WTC11 (cell line): Measurements from ENCODE around the gene RNF149. TPM values are rescaled to one million over a fixed set of nuclear protein-coding genes. Genes with fewer than 3 reads are reported as not detected.

ENCODE experiments used
- ATAC-seq: fragments of 200-7000 bp; cut with Tn5 transposase; 2 replicates; pipeline ENCODE4 v1.10.0; 2021; ENCODE audit warnings: mild to moderate bottlenecking, moderate library complexity
- CTCF ChIA-PET: fragments of 300-600 bp; sonication (Branson Sonifier 250); formaldehyde crosslinking; loops from one replicate; lab custom pipeline; 2021; ENCODE audit warnings: antibody characterized with exemption; lab: Charles Lee
- POLR2A ChIA-PET: fragments of 350-600 bp; sonication (Branson Sonifier 250); formaldehyde crosslinking; loops from one replicate; lab custom pipeline; 2021; ENCODE audit warnings: antibody characterized with exemption; lab: Charles Lee
- DNase-seq: peaks from one replicate; pipeline ENCODE4 v3.0.0; 2021; ENCODE audit warnings: low spot score
- H3K27ac Mint-ChIP-seq: 2 replicates; pipeline ENCODE4 v1.8.0; 2021; ENCODE audit warnings: mixed read lengths
- H3K27me3 Mint-ChIP-seq: 2 replicates; pipeline ENCODE4 v1.8.0; 2021; ENCODE audit warnings: low read depth, mild to moderate bottlenecking, moderate library complexity, mixed read lengths
- H3K36me3 Mint-ChIP-seq: 2 replicates; pipeline ENCODE4 v1.8.0; 2021; ENCODE audit warnings: mixed read lengths
- H3K4me1 Mint-ChIP-seq: 2 replicates; pipeline ENCODE4 v1.8.0; 2022; ENCODE audit warnings: mixed read lengths
- H3K4me3 Mint-ChIP-seq: 2 replicates; pipeline ENCODE4 v1.8.0; 2021; ENCODE audit warnings: mild to moderate bottlenecking, moderate library complexity, mixed read lengths
- H3K9me3 Mint-ChIP-seq: 2 replicates; pipeline ENCODE4 v1.8.0; 2021; ENCODE audit warnings: mixed read lengths
- CBFB ChIP-seq: sonication (generic); formaldehyde crosslinking; IDR thresholded peaks from 2 replicates; pipeline ENCODE4 v1.8.1; 2022; ENCODE audit warnings: mild to moderate bottlenecking, low read depth, missing genetic modification reagents
- EMX1 ChIP-seq: fragments of 250-450 bp; sonication (Bioruptor Pico); IDR thresholded peaks from 2 replicates; pipeline ENCODE4 v1.8.0; 2021; ENCODE audit warnings: mild to moderate bottlenecking
- ESRRA ChIP-seq: sonication (generic); formaldehyde crosslinking; IDR thresholded peaks from 2 replicates; pipeline ENCODE4 v1.8.1; 2022; ENCODE audit warnings: mild to moderate bottlenecking, missing genetic modification reagents, borderline replicate concordance
- GABPB1 ChIP-seq: sonication (generic); formaldehyde crosslinking; IDR thresholded peaks from 2 replicates; pipeline ENCODE4 v1.8.1; 2023; ENCODE audit warnings: mild to moderate bottlenecking, missing genetic modification reagents
- GTF2I ChIP-seq: fragments of 250-450 bp; sonication (Bioruptor Pico); conservative IDR thresholded peaks from 2 replicates; pipeline ENCODE4 v1.4.0; 2021; ENCODE audit warnings: mild to moderate bottlenecking
- HMGA2 ChIP-seq: fragments of 250-450 bp; sonication (Bioruptor Pico); IDR thresholded peaks from 2 replicates; pipeline ENCODE4 v1.4.0; 2021; ENCODE audit warnings: mild to moderate bottlenecking, moderate library complexity
- JAZF1 ChIP-seq: fragments of 250-450 bp; sonication (Bioruptor Pico); IDR thresholded peaks from 2 replicates; pipeline ENCODE4 v1.9.0; 2021; ENCODE audit warnings: moderate library complexity, mild to moderate bottlenecking, inconsistent platforms
- KAT7 ChIP-seq: sonication (generic); formaldehyde crosslinking; IDR thresholded peaks from 2 replicates; pipeline ENCODE4 v1.8.1; 2023; ENCODE audit warnings: missing genetic modification reagents, mild to moderate bottlenecking, borderline replicate concordance
- NFATC4 ChIP-seq: fragments of 250-450 bp; sonication (Bioruptor Pico); IDR thresholded peaks from 2 replicates; pipeline ENCODE4 v1.9.0; 2021; ENCODE audit warnings: mild to moderate bottlenecking
- OVOL2 ChIP-seq: fragments of 250-450 bp; sonication (Bioruptor Pico); IDR thresholded peaks from 2 replicates; pipeline ENCODE4 v1.9.0; 2021; ENCODE audit warnings: mild to moderate bottlenecking, borderline replicate concordance
- PRRX2 ChIP-seq: fragments of 250-450 bp; sonication (Bioruptor Pico); IDR thresholded peaks from 2 replicates; pipeline ENCODE4 v1.8.0; 2021; ENCODE audit warnings: mild to moderate bottlenecking
- SP1 ChIP-seq: sonication (generic); formaldehyde crosslinking; conservative IDR thresholded peaks from 2 replicates; pipeline ENCODE4 v1.8.1; 2022; ENCODE audit warnings: missing genetic modification reagents
- TCF7 ChIP-seq: sonication (generic); formaldehyde crosslinking; IDR thresholded peaks from 2 replicates; pipeline ENCODE4 v1.8.0; 2022; ENCODE audit warnings: mild to moderate bottlenecking, low read depth, missing genetic modification reagents, moderate library complexity
- TEAD4 ChIP-seq: sonication (generic); formaldehyde crosslinking; IDR thresholded peaks from 2 replicates; pipeline ENCODE4 v1.8.0; 2022; ENCODE audit warnings: mild to moderate bottlenecking, missing genetic modification reagents
- ZNF138 ChIP-seq: sonication (generic); formaldehyde crosslinking; conservative IDR thresholded peaks from 2 replicates; pipeline ENCODE4 v1.8.1; 2022; ENCODE audit warnings: mild to moderate bottlenecking, moderate library complexity, missing genetic modification reagents
- ZNF396 ChIP-seq: fragments of 250-450 bp; sonication (Bioruptor Pico); IDR thresholded peaks from 2 replicates; pipeline ENCODE4 v1.8.0; 2021; ENCODE audit warnings: mild to moderate bottlenecking, moderate library complexity, borderline replicate concordance
- ZNF416 ChIP-seq: fragments of 250-450 bp; sonication (Bioruptor Pico); IDR thresholded peaks from 2 replicates; pipeline ENCODE4 v1.9.0; 2021; ENCODE audit warnings: mild to moderate bottlenecking, inconsistent platforms
- ZNF423 ChIP-seq: fragments of 250-450 bp; sonication (Bioruptor Pico); IDR thresholded peaks from 2 replicates; pipeline ENCODE4 v2.1.2; 2022; ENCODE audit warnings: mild to moderate bottlenecking, moderate library complexity
- ZNF671 ChIP-seq: fragments of 250-450 bp; sonication (Bioruptor Pico); IDR thresholded peaks from 2 replicates; pipeline ENCODE4 v1.8.0; 2021; ENCODE audit warnings: mild to moderate bottlenecking
- total RNA-seq: library from RNA; stranded (reverse); gene quantifications from 3 replicates; pipeline ENCODE4 v1.2.3, GENCODE V29; 2021
- TF ChIP-seq, protein P1 (sequence below): sonication (generic); formaldehyde crosslinking; IDR thresholded peaks from 2 replicates; pipeline ENCODE4 v1.8.0; 2023; ENCODE audit warnings: mild to moderate bottlenecking, missing genetic modification reagents
- TF ChIP-seq, protein P2 (sequence below): sonication (generic); formaldehyde crosslinking; IDR thresholded peaks from 2 replicates; pipeline ENCODE4 v1.8.0; 2022; ENCODE audit warnings: mild to moderate bottlenecking, missing genetic modification reagents
- TF ChIP-seq, protein P3 (sequence below): sonication (generic); formaldehyde crosslinking; IDR thresholded peaks from 2 replicates; pipeline ENCODE4 v1.8.0; 2022; ENCODE audit warnings: mild to moderate bottlenecking, missing genetic modification reagents
- TF ChIP-seq, protein P4 (sequence below): sonication (generic); formaldehyde crosslinking; IDR thresholded peaks from 2 replicates; pipeline ENCODE4 v1.8.1; 2023; ENCODE audit warnings: mild to moderate bottlenecking, missing genetic modification reagents, moderate library complexity
- TF ChIP-seq, protein P5 (sequence below): fragments of 250-450 bp; sonication (Bioruptor Pico); IDR thresholded peaks from 2 replicates; pipeline ENCODE4 v1.9.0; 2021; ENCODE audit warnings: moderate library complexity, mild to moderate bottlenecking, inconsistent platforms, borderline replicate concordance
- TF ChIP-seq, protein P6 (sequence below): sonication (generic); formaldehyde crosslinking; IDR thresholded peaks from 2 replicates; pipeline ENCODE4 v1.8.1; 2023; ENCODE audit warnings: mild to moderate bottlenecking, missing genetic modification reagents
- TF ChIP-seq, protein P7 (sequence below): fragments of 250-450 bp; sonication (Bioruptor Pico); IDR thresholded peaks from 2 replicates; pipeline ENCODE4 v1.9.0; 2021; ENCODE audit warnings: mild to moderate bottlenecking
- TF ChIP-seq, protein P8 (sequence below): sonication (generic); formaldehyde crosslinking; IDR thresholded peaks from 2 replicates; pipeline ENCODE4 v1.8.1; 2022; ENCODE audit warnings: missing genetic modification reagents, borderline replicate concordance
- TF ChIP-seq, protein P9 (sequence below): sonication (generic); formaldehyde crosslinking; conservative IDR thresholded peaks from 2 replicates; pipeline ENCODE4 v1.8.1; 2023; ENCODE audit warnings: mild to moderate bottlenecking, low read depth, missing genetic modification reagents, moderate library complexity

RNF149 gene
- total RNA-seq, 1 experiment from 2014 or later = 25.6 TPM

DNA sequence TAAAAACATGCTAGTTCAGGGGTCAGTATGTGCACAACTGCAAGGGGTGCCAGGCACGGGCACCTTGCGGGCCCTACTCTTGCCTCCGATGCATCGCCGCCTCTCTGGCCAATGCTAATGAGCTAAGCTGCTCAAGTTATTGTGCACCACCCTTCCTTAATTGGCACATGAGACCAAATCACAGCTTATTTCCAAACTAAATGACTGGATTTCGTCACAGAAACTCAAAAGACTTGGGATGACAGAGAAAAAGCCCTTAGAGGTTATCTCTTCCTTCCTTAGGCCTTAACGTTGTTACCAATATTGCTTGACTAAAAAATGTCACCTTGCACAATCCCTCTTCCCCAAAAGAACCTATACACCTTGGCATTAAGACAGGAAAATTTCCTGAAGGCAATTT lies 7.7 kb downstream of the RNF149 start:
- POLR2A ChIA-PET = no interaction called here

DNA sequence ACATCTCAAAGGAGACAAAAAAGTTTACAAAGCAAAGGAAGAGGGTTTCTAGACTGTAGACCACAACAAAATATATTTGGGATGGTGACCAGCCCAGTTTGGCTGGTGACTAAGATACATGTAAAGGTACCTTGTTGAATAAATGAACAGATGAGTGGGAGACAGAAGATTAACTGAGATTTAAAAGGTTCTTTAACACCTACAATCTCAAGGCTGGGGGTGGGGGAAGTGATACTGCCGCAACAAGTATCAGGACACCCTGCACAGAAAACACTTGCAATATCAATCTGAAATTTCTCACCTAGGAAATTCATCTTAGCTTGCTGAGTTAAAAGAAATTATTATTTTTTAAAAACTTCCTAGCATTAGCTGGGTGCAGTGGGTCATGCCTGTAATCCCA lies 8.3 kb downstream of the RNF149 start:
- CTCF ChIA-PET = no interaction called here
- Mint-ChIP-seq H3K4me3 (no peak overlapping the region), H3K27me3 (no peaks in the 10 kb centered on the region), H3K9me3 (no peaks in the 10 kb centered on the region), H3K27ac (peak overlapping the region; percentile 57), H3K36me3 (peaks cover 4% of the 10 kb centered on the region; the same call in 1 of the 2 replicates), H3K4me1 (peaks cover 19% of the 10 kb centered on the region)
- no peak for DNase-seq
- POLR2A ChIA-PET = interaction anchor here (1.5 kb wide), 1 partner anchor 9 kb away, joined by 5 read pairs; the partner anchor contains the start of gene RNF149
- ATAC-seq = no peak
- no peak for TF ChIP-seq EMX1
- TF ChIP-seq TEAD4 (CRISPR knock-in tag) = no peak
- TF ChIP-seq KAT7 (CRISPR knock-in tag) = no peak
- TF ChIP-seq, protein P1, sequence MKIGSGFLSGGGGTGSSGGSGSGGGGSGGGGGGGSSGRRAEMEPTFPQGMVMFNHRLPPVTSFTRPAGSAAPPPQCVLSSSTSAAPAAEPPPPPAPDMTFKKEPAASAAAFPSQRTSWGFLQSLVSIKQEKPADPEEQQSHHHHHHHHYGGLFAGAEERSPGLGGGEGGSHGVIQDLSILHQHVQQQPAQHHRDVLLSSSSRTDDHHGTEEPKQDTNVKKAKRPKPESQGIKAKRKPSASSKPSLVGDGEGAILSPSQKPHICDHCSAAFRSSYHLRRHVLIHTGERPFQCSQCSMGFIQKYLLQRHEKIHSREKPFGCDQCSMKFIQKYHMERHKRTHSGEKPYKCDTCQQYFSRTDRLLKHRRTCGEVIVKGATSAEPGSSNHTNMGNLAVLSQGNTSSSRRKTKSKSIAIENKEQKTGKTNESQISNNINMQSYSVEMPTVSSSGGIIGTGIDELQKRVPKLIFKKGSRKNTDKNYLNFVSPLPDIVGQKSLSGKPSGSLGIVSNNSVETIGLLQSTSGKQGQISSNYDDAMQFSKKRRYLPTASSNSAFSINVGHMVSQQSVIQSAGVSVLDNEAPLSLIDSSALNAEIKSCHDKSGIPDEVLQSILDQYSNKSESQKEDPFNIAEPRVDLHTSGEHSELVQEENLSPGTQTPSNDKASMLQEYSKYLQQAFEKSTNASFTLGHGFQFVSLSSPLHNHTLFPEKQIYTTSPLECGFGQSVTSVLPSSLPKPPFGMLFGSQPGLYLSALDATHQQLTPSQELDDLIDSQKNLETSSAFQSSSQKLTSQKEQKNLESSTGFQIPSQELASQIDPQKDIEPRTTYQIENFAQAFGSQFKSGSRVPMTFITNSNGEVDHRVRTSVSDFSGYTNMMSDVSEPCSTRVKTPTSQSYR (CRISPR knock-in tag) = no peak
- TF ChIP-seq, protein P2, sequence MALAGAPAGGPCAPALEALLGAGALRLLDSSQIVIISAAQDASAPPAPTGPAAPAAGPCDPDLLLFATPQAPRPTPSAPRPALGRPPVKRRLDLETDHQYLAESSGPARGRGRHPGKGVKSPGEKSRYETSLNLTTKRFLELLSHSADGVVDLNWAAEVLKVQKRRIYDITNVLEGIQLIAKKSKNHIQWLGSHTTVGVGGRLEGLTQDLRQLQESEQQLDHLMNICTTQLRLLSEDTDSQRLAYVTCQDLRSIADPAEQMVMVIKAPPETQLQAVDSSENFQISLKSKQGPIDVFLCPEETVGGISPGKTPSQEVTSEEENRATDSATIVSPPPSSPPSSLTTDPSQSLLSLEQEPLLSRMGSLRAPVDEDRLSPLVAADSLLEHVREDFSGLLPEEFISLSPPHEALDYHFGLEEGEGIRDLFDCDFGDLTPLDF (CRISPR knock-in tag) = no peak
- TF ChIP-seq ZNF138 (CRISPR knock-in tag) = no peak
- TF ChIP-seq, protein P3, sequence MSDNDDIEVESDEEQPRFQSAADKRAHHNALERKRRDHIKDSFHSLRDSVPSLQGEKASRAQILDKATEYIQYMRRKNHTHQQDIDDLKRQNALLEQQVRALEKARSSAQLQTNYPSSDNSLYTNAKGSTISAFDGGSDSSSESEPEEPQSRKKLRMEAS (CRISPR knock-in tag) = no peak
- no peak for TF ChIP-seq SP1 (CRISPR knock-in tag)
- no peak for TF ChIP-seq GABPB1
- TF ChIP-seq, protein P4, sequence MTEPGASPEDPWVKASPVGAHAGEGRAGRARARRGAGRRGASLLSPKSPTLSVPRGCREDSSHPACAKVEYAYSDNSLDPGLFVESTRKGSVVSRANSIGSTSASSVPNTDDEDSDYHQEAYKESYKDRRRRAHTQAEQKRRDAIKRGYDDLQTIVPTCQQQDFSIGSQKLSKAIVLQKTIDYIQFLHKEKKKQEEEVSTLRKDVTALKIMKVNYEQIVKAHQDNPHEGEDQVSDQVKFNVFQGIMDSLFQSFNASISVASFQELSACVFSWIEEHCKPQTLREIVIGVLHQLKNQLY (CRISPR knock-in tag) = no peak
- no peak for TF ChIP-seq ZNF416

More for the DNA sequence above, 7.7 kb downstream of the RNF149 start:
- DNase-seq = no peak
- Mint-ChIP-seq H3K27me3 (no peaks in the 10 kb centered on the region), H3K9me3 (no peaks in the 10 kb centered on the region), H3K4me3 (no peak overlapping the region), H3K4me1 (peaks cover 25% of the 10 kb centered on the region), H3K27ac (no peak overlapping the region), H3K36me3 (peaks cover 10% of the 10 kb centered on the region; the same call in 1 of the 2 replicates)
- CTCF ChIA-PET = no interaction called here
- no peak for TF ChIP-seq CBFB (CRISPR knock-in tag)
- TF ChIP-seq, protein P5, sequence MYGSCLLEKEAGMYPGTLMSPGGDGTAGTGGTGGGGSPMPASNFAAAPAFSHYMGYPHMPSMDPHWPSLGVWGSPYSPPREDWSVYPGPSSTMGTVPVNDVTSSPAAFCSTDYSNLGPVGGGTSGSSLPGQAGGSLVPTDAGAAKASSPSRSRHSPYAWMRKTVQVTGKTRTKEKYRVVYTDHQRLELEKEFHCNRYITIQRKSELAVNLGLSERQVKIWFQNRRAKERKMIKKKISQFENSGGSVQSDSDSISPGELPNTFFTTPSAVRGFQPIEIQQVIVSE (CRISPR knock-in tag) = no peak
- TF ChIP-seq, protein P6, sequence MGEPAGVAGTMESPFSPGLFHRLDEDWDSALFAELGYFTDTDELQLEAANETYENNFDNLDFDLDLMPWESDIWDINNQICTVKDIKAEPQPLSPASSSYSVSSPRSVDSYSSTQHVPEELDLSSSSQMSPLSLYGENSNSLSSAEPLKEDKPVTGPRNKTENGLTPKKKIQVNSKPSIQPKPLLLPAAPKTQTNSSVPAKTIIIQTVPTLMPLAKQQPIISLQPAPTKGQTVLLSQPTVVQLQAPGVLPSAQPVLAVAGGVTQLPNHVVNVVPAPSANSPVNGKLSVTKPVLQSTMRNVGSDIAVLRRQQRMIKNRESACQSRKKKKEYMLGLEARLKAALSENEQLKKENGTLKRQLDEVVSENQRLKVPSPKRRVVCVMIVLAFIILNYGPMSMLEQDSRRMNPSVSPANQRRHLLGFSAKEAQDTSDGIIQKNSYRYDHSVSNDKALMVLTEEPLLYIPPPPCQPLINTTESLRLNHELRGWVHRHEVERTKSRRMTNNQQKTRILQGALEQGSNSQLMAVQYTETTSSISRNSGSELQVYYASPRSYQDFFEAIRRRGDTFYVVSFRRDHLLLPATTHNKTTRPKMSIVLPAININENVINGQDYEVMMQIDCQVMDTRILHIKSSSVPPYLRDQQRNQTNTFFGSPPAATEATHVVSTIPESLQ = no peak
- no peak for TF ChIP-seq TCF7 (CRISPR knock-in tag)
- TF ChIP-seq PRRX2 = no peak
- no peak for TF ChIP-seq ZNF423 (CRISPR knock-in tag)
- TF ChIP-seq NFATC4 (CRISPR knock-in tag) = no peak
- no peak for TF ChIP-seq ZNF396 (CRISPR knock-in tag)
- no peak for TF ChIP-seq ESRRA (CRISPR knock-in tag)
- TF ChIP-seq, protein P7, sequence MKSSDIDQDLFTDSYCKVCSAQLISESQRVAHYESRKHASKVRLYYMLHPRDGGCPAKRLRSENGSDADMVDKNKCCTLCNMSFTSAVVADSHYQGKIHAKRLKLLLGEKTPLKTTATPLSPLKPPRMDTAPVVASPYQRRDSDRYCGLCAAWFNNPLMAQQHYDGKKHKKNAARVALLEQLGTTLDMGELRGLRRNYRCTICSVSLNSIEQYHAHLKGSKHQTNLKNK (CRISPR knock-in tag) = no peak
- no peak for TF ChIP-seq HMGA2 (CRISPR knock-in tag)
- no peak for TF ChIP-seq EMX1
- no peak for TF ChIP-seq JAZF1 (CRISPR knock-in tag)
- no peak for TF ChIP-seq OVOL2 (CRISPR knock-in tag)
- TF ChIP-seq, protein P8, sequence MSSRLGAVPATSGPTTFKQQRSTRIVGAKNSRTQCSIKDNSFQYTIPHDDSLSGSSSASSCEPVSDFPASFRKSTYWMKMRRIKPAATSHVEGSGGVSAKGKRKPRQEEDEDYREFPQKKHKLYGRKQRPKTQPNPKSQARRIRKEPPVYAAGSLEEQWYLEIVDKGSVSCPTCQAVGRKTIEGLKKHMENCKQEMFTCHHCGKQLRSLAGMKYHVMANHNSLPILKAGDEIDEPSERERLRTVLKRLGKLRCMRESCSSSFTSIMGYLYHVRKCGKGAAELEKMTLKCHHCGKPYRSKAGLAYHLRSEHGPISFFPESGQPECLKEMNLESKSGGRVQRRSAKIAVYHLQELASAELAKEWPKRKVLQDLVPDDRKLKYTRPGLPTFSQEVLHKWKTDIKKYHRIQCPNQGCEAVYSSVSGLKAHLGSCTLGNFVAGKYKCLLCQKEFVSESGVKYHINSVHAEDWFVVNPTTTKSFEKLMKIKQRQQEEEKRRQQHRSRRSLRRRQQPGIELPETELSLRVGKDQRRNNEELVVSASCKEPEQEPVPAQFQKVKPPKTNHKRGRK (CRISPR knock-in tag) = no peak
- no peak for TF ChIP-seq ZNF671 (CRISPR knock-in tag)
- no peak for TF ChIP-seq GTF2I (CRISPR knock-in tag)
- TF ChIP-seq, protein P9, sequence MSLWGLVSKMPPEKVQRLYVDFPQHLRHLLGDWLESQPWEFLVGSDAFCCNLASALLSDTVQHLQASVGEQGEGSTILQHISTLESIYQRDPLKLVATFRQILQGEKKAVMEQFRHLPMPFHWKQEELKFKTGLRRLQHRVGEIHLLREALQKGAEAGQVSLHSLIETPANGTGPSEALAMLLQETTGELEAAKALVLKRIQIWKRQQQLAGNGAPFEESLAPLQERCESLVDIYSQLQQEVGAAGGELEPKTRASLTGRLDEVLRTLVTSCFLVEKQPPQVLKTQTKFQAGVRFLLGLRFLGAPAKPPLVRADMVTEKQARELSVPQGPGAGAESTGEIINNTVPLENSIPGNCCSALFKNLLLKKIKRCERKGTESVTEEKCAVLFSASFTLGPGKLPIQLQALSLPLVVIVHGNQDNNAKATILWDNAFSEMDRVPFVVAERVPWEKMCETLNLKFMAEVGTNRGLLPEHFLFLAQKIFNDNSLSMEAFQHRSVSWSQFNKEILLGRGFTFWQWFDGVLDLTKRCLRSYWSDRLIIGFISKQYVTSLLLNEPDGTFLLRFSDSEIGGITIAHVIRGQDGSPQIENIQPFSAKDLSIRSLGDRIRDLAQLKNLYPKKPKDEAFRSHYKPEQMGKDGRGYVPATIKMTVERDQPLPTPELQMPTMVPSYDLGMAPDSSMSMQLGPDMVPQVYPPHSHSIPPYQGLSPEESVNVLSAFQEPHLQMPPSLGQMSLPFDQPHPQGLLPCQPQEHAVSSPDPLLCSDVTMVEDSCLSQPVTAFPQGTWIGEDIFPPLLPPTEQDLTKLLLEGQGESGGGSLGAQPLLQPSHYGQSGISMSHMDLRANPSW (CRISPR knock-in tag) = no peak
- no peak for TF ChIP-seq ZNF416
- ATAC-seq = no peak
